Gastrocnemius medialis (tissue), 4 donors: ENCODE results near the gene MYL6B. TPM values are rescaled to one million over a fixed set of nuclear protein-coding genes. Genes with fewer than 3 reads are reported as not detected.

ENCODE experiments used
- ATAC-seq, 2 donors: fragments of 150-250 bp; one replicate each; pipeline ENCODE4 v1.9.1; 2016
- DNase-seq, 2 donors: peaks; one replicate each; pipeline ENCODE4 v3.0.0-alpha.2; 2019
- H3K27ac ChIP-seq, 4 donors: fragments of 200-600 bp; sonication (generic); 1 replicate in 1 of 4; 2 replicates in 3 of 4; pipeline ENCODE4 v1.5.1; 2016 to 2018; ENCODE audit warnings: mild to moderate bottlenecking in 2 of 4, moderate library complexity in 1 of 4
- H3K27me3 ChIP-seq, 3 donors: fragments of 200-600 bp; sonication (generic) in 2 of 3; 1 replicate in 1 of 3; 2 replicates in 2 of 3; pipeline versions ENCODE4 v1.5.1 to v1.6.0; 2016 to 2019; ENCODE audit warnings: mild to moderate bottlenecking in 1 of 3, moderate library complexity in 1 of 3
- H3K36me3 ChIP-seq, 2 donors: fragments of 200-600 bp; sonication (generic) in 1 of 2; one replicate each; pipeline ENCODE4 v1.5.1; 2017 to 2018
- H3K4me1 ChIP-seq, 2 donors: fragments of 200-600 bp; sonication (generic) in 1 of 2; one replicate each; pipeline ENCODE4 v1.5.1; 2016 to 2017; ENCODE audit warnings: mild to moderate bottlenecking in 2 of 2
- H3K4me3 ChIP-seq, 4 donors: fragments of 200-600 bp; sonication (generic) in 3 of 4; 1 replicate in 1 of 4; 2 replicates in 3 of 4; pipeline ENCODE4 v1.5.1; 2016 to 2019; ENCODE audit warnings: mild to moderate bottlenecking in 2 of 4
- H3K9me3 ChIP-seq, 3 donors: fragments of 200-600 bp; sonication (generic) in 2 of 3; 1 replicate in 1 of 3; 2 replicates in 2 of 3; pipeline ENCODE4 v1.5.1; 2016 to 2019
- CTCF ChIP-seq, 5 experiments: fragments of 450-650 bp in 3 of 5; fragments of 200-600 bp in 2 of 5; sonication (generic) in 2 of 5; IDR thresholded peaks in 4 of 5; conservative IDR thresholded peaks in 1 of 5; 1 replicate in 4 of 5; 2 replicates in 1 of 5; pipeline ENCODE4 v1.5.1; 2016 to 2019; ENCODE audit warnings: antibody characterized with exemption in 5 of 5, mild to moderate bottlenecking in 3 of 5, moderate library complexity in 3 of 5
- POLR2A ChIP-seq, 2 donors: fragments of 450-650 bp; IDR thresholded peaks; one replicate each; pipeline ENCODE4 v1.6.1; 2017; ENCODE audit warnings: antibody characterized with exemption in 2 of 2, mild to moderate bottlenecking in 2 of 2, moderate library complexity in 2 of 2
- in situ Hi-C, 4 donors: fragments of 200-750 bp; cut with MboI; loops; one replicate each; pipeline versions ENCODE4 v1.15.0 to v1.8.0; 2017; ENCODE audit warnings: low sequenced_read_pairs in 4 of 4
- intact Hi-C: fragments of 100-400 bp; cut with DNase I; formaldehyde crosslinking; loops from one replicate; pipeline ENCODE4 v1.15.1; 2023; ENCODE audit warnings: low total_unique reads
- total RNA-seq, 4 donors: library from RNA; depleted of rRNA; stranded (reverse); fragments of >200 nt; gene quantifications; one replicate each; pipeline versions ENCODE4 v1.1.0 to v1.2.3, GENCODE V29; 2016

Gene MYL6B
- total RNA-seq, 4 donors from 2014 or later = 159 to 334 (median 198) TPM

- Histone ChIP-seq H3K9me3 (no peaks in the 10 kb centered on the region), H3K36me3 (peaks cover 0 to 100% of the 10 kb centered on the region in 2 donors), H3K4me1 (peaks cover 15 to 18% of the 10 kb centered on the region in 2 donors), H3K27ac (peak overlapping the region in 3 of 4 donors; percentile 24 to 64 (median 35)), H3K4me3 (no peak overlapping the region), H3K27me3 (no peaks in the 10 kb centered on the region)
- ATAC-seq (peak in 1 of 2 donors; percentile 13), DNase-seq (no peak)
- TF ChIP-seq POLR2A (IDR thresholded peaks at IDR 0.05) (no peak), CTCF (IDR thresholded peaks at IDR 0.05 in 4 of 5, conservative IDR thresholded peaks at IDR 0.05 in 1 of 5) (no peak)
- intact Hi-C loops (no loop called here), in situ Hi-C loops (no loop called here)
Observed at GRCh38 chr12:56165369-56165768, 13.0 kb downstream of the MYL6B start.

- Histone ChIP-seq H3K27ac (no peak overlapping the region), H3K4me3 (no peak overlapping the region), H3K27me3 (no peaks in the 10 kb centered on the region), H3K4me1 (no peaks in the 10 kb centered on the region), H3K36me3 (peaks cover 6 to 100% of the 10 kb centered on the region in 2 donors), H3K9me3 (no peaks in the 10 kb centered on the region)
- DNase-seq (no peak), ATAC-seq (no peak)
- intact Hi-C loops = no loop called here
- in situ Hi-C loops = no loop called here
- TF ChIP-seq POLR2A (IDR thresholded peaks at IDR 0.05) (no peak), CTCF (IDR thresholded peaks at IDR 0.05 in 4 of 5, conservative IDR thresholded peaks at IDR 0.05 in 1 of 5) (no peak)
Observed at GRCh38 chr12:56169229-56169759, 16.9 kb downstream of the MYL6B start.

- TF ChIP-seq POLR2A (IDR thresholded peaks at IDR 0.05) = no peak
- H3K27me3 ChIP-seq = no peaks in the 10 kb centered on the region
- in situ Hi-C loops = no loop called here
- H3K27ac ChIP-seq = no peak overlapping the region
- H3K4me3 ChIP-seq = no peak overlapping the region
- DNase-seq (no peak), ATAC-seq (no peak)
- no peaks in the 10 kb centered on the region for H3K9me3 ChIP-seq
- intact Hi-C loops = no loop called here
- H3K4me1 ChIP-seq = no peaks in the 10 kb centered on the region
- H3K36me3 ChIP-seq = peaks cover 9 to 99% of the 10 kb centered on the region in 2 donors
Observed at GRCh38 chr12:56172839-56173238, 20.5 kb downstream of the MYL6B start.

GRCh38 chr12:56178347-56178746, 26.0 kb downstream of the MYL6B start:
- DNase-seq = no peak
- Histone ChIP-seq H3K9me3 (no peaks in the 10 kb centered on the region), H3K36me3 (peaks cover 3 to 98% of the 10 kb centered on the region in 2 donors), H3K27ac (no peak overlapping the region), H3K4me1 (no peaks in the 10 kb centered on the region), H3K27me3 (no peaks in the 10 kb centered on the region), H3K4me3 (no peak overlapping the region)
- TF ChIP-seq POLR2A (IDR thresholded peaks at IDR 0.05) (no peak), CTCF (IDR thresholded peaks at IDR 0.05 in 4 of 5, conservative IDR thresholded peaks at IDR 0.05 in 1 of 5) (no peak)
- intact Hi-C loops = no loop called here
- ATAC-seq = no peak
- in situ Hi-C loops = loop anchor here in 1 of 4 donors (25.0 kb wide), 1 partner anchor 284 kb away; the partner anchor contains the start of genes MIP and SPRYD4

- Histone ChIP-seq H3K27ac (no peak overlapping the region), H3K4me1 (peaks cover 16 to 28% of the 10 kb centered on the region in 2 donors), H3K4me3 (no peak overlapping the region), H3K9me3 (no peaks in the 10 kb centered on the region), H3K36me3 (peaks cover 2 to 41% of the 10 kb centered on the region in 2 donors), H3K27me3 (no peaks in the 10 kb centered on the region)
- TF ChIP-seq CTCF (IDR thresholded peaks at IDR 0.05 in 4 of 5, conservative IDR thresholded peaks at IDR 0.05 in 1 of 5) (no peak), POLR2A (IDR thresholded peaks at IDR 0.05) (no peak)
- ATAC-seq = no peak
- in situ Hi-C loops = loop anchor here in 3 of 4 donors (5.0 to 25.0 kb wide), 3 partner anchors 60 to 275 kb away; partner anchors contain the start of genes ESYT1 (in 3 of the 3), MIP (in 1 of the 3) and SPRYD4 (in 1 of the 3)
- intact Hi-C loops = no loop called here
- no peak for DNase-seq
Observed at GRCh38 chr12:56186957-56187356, 34.6 kb downstream of the MYL6B start.
